GM21447 (cell line): ENCODE results near the gene NETO2.

Source experiments
- ATAC-seq: cut with Tn5 transposase; IDR thresholded peaks from one replicate; pipeline ENCODE4 v1.9.1; 2021; ENCODE audit not compliant: unreplicated experiment

NETO2 gene

GRCh38 chr16:47047524-47048203 is 96.1 kb downstream of the NETO2 start:
- ATAC-seq: no peak

GRCh38 chr16:47046726-47047523 is 96.8 kb downstream of the NETO2 start:
- peak; percentile 72 for ATAC-seq

- ATAC-seq: no peak
Observed at GRCh38 chr16:47045459-47045858, 98.3 kb downstream of the NETO2 start.

- ATAC-seq: no peak
Observed at GRCh38 chr16:47045023-47045422, 98.7 kb downstream of the NETO2 start.

GRCh38 chr16:47043970-47044684 is 99.6 kb downstream of the NETO2 start:
- ATAC-seq: no peak

GRCh38 chr16:47043200-47043599 is 100.5 kb downstream of the NETO2 start:
- no peak for ATAC-seq

- peak; percentile 87 for ATAC-seq
Observed at GRCh38 chr16:47037746-47038458, 105.8 kb downstream of the NETO2 start.

GRCh38 chr16:47037396-47037745 is 106.4 kb downstream of the NETO2 start:
- peak; percentile 47 for ATAC-seq

- ATAC-seq: no peak
Observed at GRCh38 chr16:47036201-47036600, 107.5 kb downstream of the NETO2 start.

- ATAC-seq: no peak
Observed at GRCh38 chr16:47035436-47035835, 108.3 kb downstream of the NETO2 start.

- ATAC-seq: no peak
Observed at GRCh38 chr16:47034455-47034854, 109.3 kb downstream of the NETO2 start.

GRCh38 chr16:47033176-47033575 is 110.6 kb downstream of the NETO2 start:
- ATAC-seq: no peak

- ATAC-seq: no peak
Observed at GRCh38 chr16:47029724-47030123, 114.0 kb downstream of the NETO2 start.

GRCh38 chr16:47028767-47029377 is 114.9 kb downstream of the NETO2 start:
- ATAC-seq: no peak
